ENCODE results near the gene LARGE1. TPM values are rescaled to one million over a fixed set of nuclear protein-coding genes. Genes with fewer than 3 reads are reported as not detected.

LARGE1 gene
- total RNA-seq, 1 donor, result 13.4 TPM

DNA sequence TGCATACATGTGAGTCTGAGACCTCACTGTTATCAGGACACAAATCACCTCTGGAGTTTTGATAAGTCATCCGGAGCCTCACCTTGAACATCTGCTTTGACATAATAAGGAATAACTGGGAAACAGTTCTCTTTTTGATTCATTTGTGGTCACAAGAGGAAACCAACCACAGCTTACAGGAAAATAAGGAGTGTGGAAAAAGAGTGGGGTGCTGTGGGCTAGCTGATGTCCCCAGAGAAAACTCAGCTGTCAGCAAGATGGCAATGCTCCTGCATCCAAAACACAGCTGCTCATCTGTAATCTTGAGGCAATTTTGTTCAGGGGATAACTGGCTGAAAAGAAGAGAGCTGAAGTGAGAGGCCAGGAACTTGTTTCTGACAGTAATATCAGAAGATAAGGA lies 445.7 kb downstream of the LARGE1 start:
- no peak for DNase-seq (ENCODE audit: low read depth)
- no peak overlapping the region for H3K4me3 ChIP-seq (ENCODE audit: low read depth, low read length)

DNA sequence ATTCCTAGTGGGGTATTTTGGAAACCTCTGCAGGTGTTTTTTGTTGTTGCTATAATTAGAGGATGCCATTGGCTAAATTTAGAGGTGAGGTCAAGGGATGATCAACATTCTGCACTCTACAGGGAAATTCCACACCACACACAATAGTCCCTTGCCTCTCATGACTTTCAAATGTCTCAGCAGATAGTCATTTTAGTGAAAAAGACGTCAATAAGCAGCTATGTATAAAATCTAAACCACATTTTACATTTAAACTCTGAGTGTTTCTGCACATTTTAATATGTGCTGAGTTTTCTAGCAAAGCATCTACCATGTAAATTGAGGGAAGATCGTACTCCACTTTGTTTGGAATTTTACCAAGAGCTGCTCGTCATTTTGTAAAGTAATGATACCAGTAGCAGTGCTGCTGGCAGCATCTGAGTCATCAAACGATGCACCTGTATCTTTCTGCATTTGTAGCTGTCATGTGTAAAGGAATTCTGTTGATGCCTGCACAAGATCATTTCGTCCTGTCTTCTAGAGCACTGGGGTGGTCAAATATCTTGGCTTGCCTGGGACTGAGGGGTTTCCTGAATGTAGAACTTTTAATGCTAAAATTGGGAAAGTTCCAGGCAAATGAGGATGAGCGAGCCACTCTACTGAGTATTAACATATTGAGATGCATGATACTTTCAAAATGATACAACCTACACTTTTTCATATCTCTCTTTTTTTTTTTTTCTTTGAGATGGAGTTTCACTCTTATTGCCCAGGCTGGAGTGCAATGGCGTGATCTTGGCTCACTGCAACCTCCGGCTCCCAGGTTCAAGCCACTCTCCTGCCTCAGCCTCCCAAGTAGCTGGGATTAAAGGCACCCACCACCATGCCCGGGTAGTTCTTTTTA lies 447.6 kb downstream of the LARGE1 start:
- DNase-seq (ENCODE audit: low read depth), result no peak
- no peak overlapping the region for H3K4me3 ChIP-seq (ENCODE audit: low read depth, low read length)
- TF ChIP-seq, protein P1, sequence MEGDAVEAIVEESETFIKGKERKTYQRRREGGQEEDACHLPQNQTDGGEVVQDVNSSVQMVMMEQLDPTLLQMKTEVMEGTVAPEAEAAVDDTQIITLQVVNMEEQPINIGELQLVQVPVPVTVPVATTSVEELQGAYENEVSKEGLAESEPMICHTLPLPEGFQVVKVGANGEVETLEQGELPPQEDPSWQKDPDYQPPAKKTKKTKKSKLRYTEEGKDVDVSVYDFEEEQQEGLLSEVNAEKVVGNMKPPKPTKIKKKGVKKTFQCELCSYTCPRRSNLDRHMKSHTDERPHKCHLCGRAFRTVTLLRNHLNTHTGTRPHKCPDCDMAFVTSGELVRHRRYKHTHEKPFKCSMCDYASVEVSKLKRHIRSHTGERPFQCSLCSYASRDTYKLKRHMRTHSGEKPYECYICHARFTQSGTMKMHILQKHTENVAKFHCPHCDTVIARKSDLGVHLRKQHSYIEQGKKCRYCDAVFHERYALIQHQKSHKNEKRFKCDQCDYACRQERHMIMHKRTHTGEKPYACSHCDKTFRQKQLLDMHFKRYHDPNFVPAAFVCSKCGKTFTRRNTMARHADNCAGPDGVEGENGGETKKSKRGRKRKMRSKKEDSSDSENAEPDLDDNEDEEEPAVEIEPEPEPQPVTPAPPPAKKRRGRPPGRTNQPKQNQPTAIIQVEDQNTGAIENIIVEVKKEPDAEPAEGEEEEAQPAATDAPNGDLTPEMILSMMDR (IDR thresholded peaks at IDR 0.05; ENCODE audit: insufficient read depth, low read depth, low read length), result no peak

More for the DNA sequence above, 445.7 kb downstream of the LARGE1 start:
- TF ChIP-seq, protein P1 (IDR thresholded peaks at IDR 0.05; ENCODE audit: insufficient read depth, low read depth, low read length), result no peak

DNA sequence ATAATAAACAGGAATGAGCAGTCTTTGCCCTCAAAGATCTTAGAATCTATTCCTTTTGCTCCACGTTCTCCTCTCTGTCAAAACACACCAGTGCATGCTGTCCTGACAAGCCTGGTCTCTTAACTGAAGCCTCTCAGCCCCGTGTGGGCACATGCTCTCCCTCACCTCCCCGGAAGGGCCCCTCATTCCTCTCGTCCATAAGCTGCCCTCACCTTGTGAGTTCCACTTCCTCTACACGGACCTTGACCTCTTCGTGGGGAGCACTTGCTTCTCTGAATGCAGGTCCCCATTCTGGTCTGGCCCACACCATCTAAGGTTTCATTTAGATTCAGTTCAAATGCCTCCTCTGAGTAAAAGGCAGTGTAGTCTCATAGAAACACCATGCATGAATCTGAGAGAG lies 449.8 kb downstream of the LARGE1 start:
- no peak for DNase-seq (ENCODE audit: low read depth)
- no peak overlapping the region for H3K4me3 ChIP-seq (ENCODE audit: low read depth, low read length)
- TF ChIP-seq, protein P1 (IDR thresholded peaks at IDR 0.05; ENCODE audit: insufficient read depth, low read depth, low read length), result no peak

GRCh38 chr22:33467620-33468095 lies 452.6 kb downstream of the LARGE1 start:
- peak; percentile 5 for DNase-seq (ENCODE audit: low read depth)
- TF ChIP-seq, protein P1 (IDR thresholded peaks at IDR 0.05; ENCODE audit: insufficient read depth, low read depth, low read length), result no peak
- no peak overlapping the region for H3K4me3 ChIP-seq (ENCODE audit: low read depth, low read length)

DNA sequence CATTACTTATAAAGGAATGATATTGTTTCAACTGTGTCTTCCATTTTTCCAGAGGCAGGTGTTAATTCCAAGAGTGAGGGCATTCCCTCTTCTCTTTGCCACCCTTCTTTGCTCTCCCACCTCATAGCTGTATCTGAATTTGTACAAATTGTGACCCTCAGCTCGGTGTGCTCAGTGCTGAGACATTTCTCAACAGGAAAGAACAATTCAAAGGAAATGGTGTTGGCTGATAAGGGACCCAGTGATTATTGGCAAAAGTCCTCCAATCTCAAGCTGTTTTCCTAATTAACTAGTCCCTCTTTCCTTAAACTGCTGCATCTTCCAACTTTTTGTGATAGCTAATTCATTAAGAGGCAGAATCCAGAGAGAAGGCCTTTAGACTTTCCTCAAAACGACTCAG lies 453.2 kb downstream of the LARGE1 start:
- TF ChIP-seq, protein P1 (IDR thresholded peaks at IDR 0.05; ENCODE audit: insufficient read depth, low read depth, low read length), result no peak
- H3K4me3 ChIP-seq (ENCODE audit: low read depth, low read length), result no peak overlapping the region
- no peak for DNase-seq (ENCODE audit: low read depth)

DNA sequence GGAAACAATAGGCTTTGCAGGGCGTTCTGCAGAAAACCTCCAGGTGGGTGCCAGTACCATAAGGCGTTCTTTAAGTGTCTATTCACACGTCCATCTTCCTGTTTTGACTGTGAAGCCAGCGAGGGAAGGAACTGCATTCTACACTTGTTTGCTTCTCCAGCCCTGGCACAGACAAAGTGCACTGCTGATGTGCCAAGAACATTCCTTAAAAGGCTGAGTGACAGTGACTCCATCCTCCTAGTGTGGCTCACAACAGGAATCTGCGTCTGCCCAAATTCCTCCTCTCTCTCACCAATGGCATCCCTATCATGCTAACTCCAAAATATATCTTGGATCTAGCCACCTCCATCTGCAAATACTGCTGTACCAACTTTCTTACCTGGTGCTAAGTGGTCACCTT lies 454.7 kb downstream of the LARGE1 start:
- no peak for DNase-seq (ENCODE audit: low read depth)
- no peak overlapping the region for H3K4me3 ChIP-seq (ENCODE audit: low read depth, low read length)
- TF ChIP-seq, protein P1 (IDR thresholded peaks at IDR 0.05; ENCODE audit: insufficient read depth, low read depth, low read length), result no peak
